CD4-positive, alpha-beta T cell (primary cell): ENCODE data around the gene SUMF2. TPM values are rescaled to one million over a fixed set of nuclear protein-coding genes. Genes with fewer than 3 reads are reported as not detected.
A peak's percentile ranks its signal among the peaks of the same experiment; 100 is the strongest.
"Not testable (repeated sequence)": the region's sequence is repeated elsewhere in the genome, so short reads cannot be mapped to it uniquely, and the experiment has no call there.

Source experiments
- ATAC-seq: fragments of 200-7000 bp; cut with Tn5 transposase; one replicate; pipeline ENCODE4 v1.10.0; 2022; ENCODE audit warnings: mild to moderate bottlenecking; ENCODE audit not compliant: poor library complexity
- CTCF ChIA-PET: fragments of 350-600 bp; sonication (Branson Sonifier 250); formaldehyde crosslinking; loops from one replicate; lab custom pipeline; 2021; ENCODE audit warnings: antibody characterized with exemption, inconsistent platforms; lab: Charles Lee
- POLR2A ChIA-PET: fragments of 350-600 bp; sonication (Branson Sonifier 250); formaldehyde crosslinking; loops from one replicate; lab custom pipeline; 2021; ENCODE audit warnings: antibody characterized with exemption, inconsistent platforms; lab: Charles Lee
- DNase-seq, 14 experiments: peaks; one replicate each; pipeline ENCODE4 v3.0.0-alpha.2; 2013 to 2020; ENCODE audit warnings: mixed read lengths in 2 of 14
- H3K27ac ChIP-seq, 2 donors: one replicate each; pipeline versions ENCODE4 v1.5.1 to v1.7.0; 2013; ENCODE audit warnings: low read length in 2 of 2, low read depth in 1 of 2, mild to moderate bottlenecking in 1 of 2
- H3K27me3 ChIP-seq, 2 experiments: 1 replicate in 1 of 2; 2 replicates in 1 of 2; pipeline versions ENCODE4 v1.6.1 to v1.7.0; 2013; ENCODE audit warnings: low read length in 2 of 2, control low read depth in 1 of 2, mild to moderate bottlenecking in 1 of 2, moderate library complexity in 1 of 2; ENCODE audit not compliant: insufficient read depth in 2 of 2, control insufficient read depth in 1 of 2
- H3K36me3 ChIP-seq: one replicate; pipeline ENCODE4 v1.6.1; 2013; ENCODE audit warnings: low read length, control low read depth; ENCODE audit not compliant: insufficient read depth
- H3K4me1 ChIP-seq: one replicate; pipeline ENCODE4 v1.6.1; 2013; ENCODE audit warnings: low read length, control low read depth; ENCODE audit not compliant: insufficient read depth
- H3K4me3 ChIP-seq: one replicate; pipeline ENCODE4 v1.5.1; 2013; ENCODE audit warnings: mild to moderate bottlenecking, low read length, moderate library complexity
- H3K9me3 ChIP-seq, 2 experiments: 1 replicate in 1 of 2; 2 replicates in 1 of 2; pipeline versions ENCODE4 v1.6.1 to v1.7.0; 2013; ENCODE audit warnings: low read length in 2 of 2, mild to moderate bottlenecking in 2 of 2, control low read depth in 1 of 2, moderate library complexity in 1 of 2; ENCODE audit not compliant: control insufficient read depth in 1 of 2, insufficient read depth in 1 of 2
- H3K27ac Mint-ChIP-seq: one replicate; pipeline ENCODE4 v1.8.0; 2020; ENCODE audit warnings: mixed read lengths
- H3K27me3 Mint-ChIP-seq: one replicate; pipeline ENCODE4 v1.8.0; 2021; ENCODE audit warnings: mixed read lengths
- H3K36me3 Mint-ChIP-seq: one replicate; pipeline ENCODE4 v1.8.0; 2021; ENCODE audit warnings: low read depth, mixed read lengths
- H3K4me1 Mint-ChIP-seq: one replicate; pipeline ENCODE4 v1.8.0; 2021; ENCODE audit warnings: low read depth, mixed read lengths
- H3K4me3 Mint-ChIP-seq: one replicate; pipeline ENCODE4 v1.8.0; 2020; ENCODE audit warnings: mild to moderate bottlenecking, mixed read lengths
- H3K9me3 Mint-ChIP-seq: one replicate; pipeline ENCODE4 v1.8.0; 2020; ENCODE audit warnings: mixed read lengths
- intact Hi-C, 2 experiments: fragments of 100-400 bp; cut with DNase I in 1 of 2; cut with micrococcal nuclease in 1 of 2; formaldehyde crosslinking; loops; one replicate each; pipeline versions ENCODE4 v1.15.1 to v1.9.0; 2023 to 2025; cut with DNase I, micrococcal nuclease
- polyA plus RNA-seq, 2 donors: library from polyadenylated mRNA; unstranded; fragments of 120-200 nt; gene quantifications; one replicate each; pipeline ENCODE4 v1.2.1, GENCODE V29; 2013
- total RNA-seq, 174 experiments: library from RNA in 2 of 174; stranded (reverse) in 2 of 174; gene quantifications; one replicate each; pipeline ENCODE4 v1.2.3 and lab custom pipeline; 2021 to 2026
- TF ChIP-seq, protein P1 (sequence below): fragments of 200-600 bp; IDR thresholded peaks from one replicate; pipeline ENCODE4 v1.8.0; 2022; ENCODE audit warnings: antibody characterized with exemption, mild to moderate bottlenecking

The SUMF2 gene
- total RNA-seq (100 to 1,000 TPM in 1 of 2 experiments, 10 to 100 TPM in 1; 95.8 to 102 TPM), total RNA-seq (lab: John Stamatoyannopoulos, UW) (49.2 to 172 (median 113) reads per million in 172 experiments)
- polyA plus RNA-seq (2013, experiment 1 of 2), result 101 TPM
- 119 TPM for polyA plus RNA-seq (2013, experiment 2 of 2)

GRCh38 chr7:56063882-56064625, at the start of gene SUMF2:
Gene SUMF2, plus strand, starts transcription at chr7:56064286. Its CDS starts 26 bp downstream, at chr7:56064312.
- peaks cover 45% of the 10 kb centered on the region for H3K36me3 ChIP-seq
- peak within 1 kb of the TSS; percentile 82 to 84 for H3K27ac ChIP-seq
- Mint-ChIP-seq H3K27me3 (no peaks in the 10 kb centered on the region), H3K4me1 (peaks cover 31% of the 10 kb centered on the region), H3K4me3 (peak within 1 kb of the TSS; percentile 93), H3K27ac (peak within 1 kb of the TSS; percentile 95), H3K36me3 (peaks cover 66% of the 10 kb centered on the region), H3K9me3 (no peaks in the 10 kb centered on the region)
- POLR2A ChIA-PET, result interaction anchor here (0.7 to 5.0 kb wide), 12 partner anchors 9 to 1305 kb away, joined by 3 to 55 read pairs (median 10); partner anchors contain the start of genes CCT6A, CHCHD2, LANCL2 and PSPH
- no peaks in the 10 kb centered on the region for H3K9me3 ChIP-seq
- CTCF ChIA-PET, result interaction anchor here (1.3 to 2.9 kb wide), 6 partner anchors 10 to 422 kb away, joined by 5 to 12 read pairs (median 8); partner anchors contain the start of genes CCT6A, CHCHD2 and PSPH
- H3K27me3 ChIP-seq, result no peaks in the 10 kb centered on the region
- intact Hi-C loops, result loop anchor here (1.0 to 10.0 kb wide), 3 partner anchors 13 to 499 kb away; partner anchors contain the start of genes CCT6A (in 1 of the 2), CHCHD2 (in 1 of the 2) and PSPH (in 1 of the 2)
- DNase-seq (peak; percentile 81 to 97 (median 89)), ATAC-seq (peak; percentile 89)
- TF ChIP-seq, protein P1, sequence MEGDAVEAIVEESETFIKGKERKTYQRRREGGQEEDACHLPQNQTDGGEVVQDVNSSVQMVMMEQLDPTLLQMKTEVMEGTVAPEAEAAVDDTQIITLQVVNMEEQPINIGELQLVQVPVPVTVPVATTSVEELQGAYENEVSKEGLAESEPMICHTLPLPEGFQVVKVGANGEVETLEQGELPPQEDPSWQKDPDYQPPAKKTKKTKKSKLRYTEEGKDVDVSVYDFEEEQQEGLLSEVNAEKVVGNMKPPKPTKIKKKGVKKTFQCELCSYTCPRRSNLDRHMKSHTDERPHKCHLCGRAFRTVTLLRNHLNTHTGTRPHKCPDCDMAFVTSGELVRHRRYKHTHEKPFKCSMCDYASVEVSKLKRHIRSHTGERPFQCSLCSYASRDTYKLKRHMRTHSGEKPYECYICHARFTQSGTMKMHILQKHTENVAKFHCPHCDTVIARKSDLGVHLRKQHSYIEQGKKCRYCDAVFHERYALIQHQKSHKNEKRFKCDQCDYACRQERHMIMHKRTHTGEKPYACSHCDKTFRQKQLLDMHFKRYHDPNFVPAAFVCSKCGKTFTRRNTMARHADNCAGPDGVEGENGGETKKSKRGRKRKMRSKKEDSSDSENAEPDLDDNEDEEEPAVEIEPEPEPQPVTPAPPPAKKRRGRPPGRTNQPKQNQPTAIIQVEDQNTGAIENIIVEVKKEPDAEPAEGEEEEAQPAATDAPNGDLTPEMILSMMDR, result no peak
- H3K4me3 ChIP-seq, result peak within 1 kb of the TSS; percentile 95
- peaks cover 25% of the 10 kb centered on the region for H3K4me1 ChIP-seq

- H3K36me3 ChIP-seq, H3K4me1 ChIP-seq, CTCF ChIA-PET, H3K27ac ChIP-seq, H3K4me3 ChIP-seq, H3K9me3 Mint-ChIP-seq, H3K4me3 Mint-ChIP-seq, H3K27ac Mint-ChIP-seq, POLR2A ChIA-PET, DNase-seq, H3K9me3 ChIP-seq, H3K27me3 ChIP-seq, H3K4me1 Mint-ChIP-seq, intact Hi-C loops, H3K27me3 Mint-ChIP-seq, ATAC-seq: not testable (repeated sequence)
- peaks cover 20% of the 10 kb centered on the region for H3K36me3 Mint-ChIP-seq
These were observed 47.1 kb upstream of the SUMF2 start for GRCh38 chr7:56017015-56017414.

DNA sequence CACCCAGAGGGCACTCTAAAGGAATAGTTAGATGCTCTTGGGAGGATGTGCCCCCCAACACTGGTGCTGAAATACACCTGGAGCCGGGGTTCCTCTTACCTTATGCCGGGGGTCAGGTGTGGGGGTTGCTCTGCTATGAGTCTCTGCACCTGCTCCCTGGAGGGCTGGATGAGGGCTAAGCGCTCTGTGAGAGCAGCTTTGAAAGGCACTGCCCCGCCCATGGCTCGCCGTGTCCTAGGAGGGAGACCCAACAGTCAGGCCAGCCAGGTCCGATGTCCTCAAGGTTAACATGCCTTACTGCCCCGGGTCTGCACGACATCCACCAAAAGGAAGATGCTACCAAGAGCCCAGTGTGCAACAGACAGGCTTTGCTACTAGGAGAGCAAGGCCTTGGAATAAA, 44.6 kb upstream of the SUMF2 start:
- TF ChIP-seq, protein P1, result no peak
- Mint-ChIP-seq H3K27ac (no peak overlapping the region), H3K9me3 (no peaks in the 10 kb centered on the region), H3K27me3 (no peaks in the 10 kb centered on the region), H3K36me3 (peaks cover 14% of the 10 kb centered on the region), H3K4me1 (no peaks in the 10 kb centered on the region), H3K4me3 (no peak overlapping the region)
- DNase-seq (no peak), ATAC-seq (no peak)
- CTCF ChIA-PET, result no interaction called here
- POLR2A ChIA-PET, result no interaction called here
- intact Hi-C loops, result loop anchor here in 1 of 2 experiments (1.0 kb wide), 1 partner anchor 255 kb away; no protein-coding TSS in a partner anchor
- Histone ChIP-seq H3K4me3 (no peak overlapping the region), H3K9me3 (no peaks in the 10 kb centered on the region), H3K27ac (no peak overlapping the region), H3K36me3 (no peaks in the 10 kb centered on the region), H3K4me1 (no peaks in the 10 kb centered on the region), H3K27me3 (no peaks in the 10 kb centered on the region)
